HG03135 (cell line): ENCODE data around the gene MYADML2.
"Not testable (repeated sequence)": the region's sequence is repeated elsewhere in the genome, so short reads cannot be mapped to it uniquely, and the experiment has no call there.

Experiments used
- ATAC-seq: cut with Tn5 transposase; IDR thresholded peaks from one replicate; pipeline ENCODE4 v1.9.1; 2021; ENCODE audit warnings: mild to moderate bottlenecking, moderate library complexity; ENCODE audit not compliant: unreplicated experiment

Gene MYADML2

GRCh38 chr17:81959362-81960129 is 12.5 kb upstream of the MYADML2 start:
- ATAC-seq = no peak

- ATAC-seq = no peak
Observed at GRCh38 chr17:81958633-81959342, 11.8 kb upstream of the MYADML2 start.

- ATAC-seq = no peak
Observed at GRCh38 chr17:81957691-81958432, 10.8 kb upstream of the MYADML2 start.

GRCh38 chr17:81956607-81957589 is 9.9 kb upstream of the MYADML2 start:
- no peak for ATAC-seq

- no peak for ATAC-seq
Observed at GRCh38 chr17:81955756-81956544, 8.9 kb upstream of the MYADML2 start.

GRCh38 chr17:81955058-81955681 is 8.1 kb upstream of the MYADML2 start:
- ATAC-seq = no peak

GRCh38 chr17:81954131-81955057 is 7.4 kb upstream of the MYADML2 start:
- no peak for ATAC-seq

GRCh38 chr17:81953443-81953842 is 6.4 kb upstream of the MYADML2 start:
- ATAC-seq = not testable (repeated sequence)

GRCh38 chr17:81952792-81953228 is 5.8 kb upstream of the MYADML2 start:
- no peak for ATAC-seq

- no peak for ATAC-seq
Observed at GRCh38 chr17:81951785-81952684, 5.0 kb upstream of the MYADML2 start.

GRCh38 chr17:81950501-81950900 is 3.5 kb upstream of the MYADML2 start:
- no peak for ATAC-seq

- ATAC-seq = no peak
Observed at GRCh38 chr17:81948635-81949378, 1.8 kb upstream of the MYADML2 start.

GRCh38 chr17:81944858-81945257 is 2.2 kb downstream of the MYADML2 start:
- ATAC-seq = no peak

GRCh38 chr17:81942167-81942553 is 4.9 kb downstream of the MYADML2 start:
- no peak for ATAC-seq

- no peak for ATAC-seq
Observed at GRCh38 chr17:81941484-81942166, 5.4 kb downstream of the MYADML2 start.
